Suppressor macrophage (primary cell): ENCODE data around the gene C14orf93.

ENCODE experiments used
- DNase-seq, 4 experiments: peaks; one replicate each; pipeline ENCODE4 v3.0.0-alpha.2; 2020 to 2022

C14orf93 gene

DNA sequence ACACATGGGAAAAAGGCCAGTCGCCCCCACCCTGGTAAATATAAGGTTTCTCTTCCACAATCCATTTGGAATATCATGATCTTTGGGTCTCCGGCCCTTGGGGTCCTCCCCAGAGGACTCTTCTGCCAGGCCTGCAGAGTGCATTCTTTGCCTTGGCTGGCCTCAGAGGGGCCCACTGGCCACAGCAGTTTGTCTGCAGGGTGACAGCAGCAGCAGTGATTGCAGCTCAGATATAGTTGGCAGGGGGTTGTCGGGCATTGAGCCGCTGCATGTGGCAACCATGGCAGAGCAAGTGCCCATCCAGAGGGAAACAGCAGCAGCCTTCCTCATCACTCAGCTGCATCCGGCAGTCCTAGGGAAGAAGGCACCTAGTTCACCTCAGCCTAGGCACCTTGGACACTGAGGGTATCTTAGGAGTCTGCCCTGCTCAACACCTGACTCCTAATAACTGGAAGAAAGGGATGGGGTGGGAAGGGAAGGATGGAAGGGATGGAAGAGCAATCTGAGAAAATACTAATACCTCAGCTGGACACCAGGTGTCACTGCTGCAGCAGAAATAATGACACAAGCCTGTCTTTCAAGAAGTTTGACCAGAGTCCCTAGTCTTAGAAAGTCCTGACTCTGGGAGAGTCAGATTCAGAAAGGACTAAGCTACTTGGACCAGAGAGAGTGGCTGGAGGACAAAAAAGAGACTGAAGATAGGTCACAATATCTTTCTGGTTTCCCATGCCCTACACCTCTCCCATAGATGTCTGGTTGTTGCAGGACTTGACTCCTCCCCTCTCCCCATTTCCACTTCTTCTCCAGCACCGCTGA, 36.5 kb downstream of the C14orf93 start:
- peak; percentile 70 to 76 (median 74) for DNase-seq

DNA sequence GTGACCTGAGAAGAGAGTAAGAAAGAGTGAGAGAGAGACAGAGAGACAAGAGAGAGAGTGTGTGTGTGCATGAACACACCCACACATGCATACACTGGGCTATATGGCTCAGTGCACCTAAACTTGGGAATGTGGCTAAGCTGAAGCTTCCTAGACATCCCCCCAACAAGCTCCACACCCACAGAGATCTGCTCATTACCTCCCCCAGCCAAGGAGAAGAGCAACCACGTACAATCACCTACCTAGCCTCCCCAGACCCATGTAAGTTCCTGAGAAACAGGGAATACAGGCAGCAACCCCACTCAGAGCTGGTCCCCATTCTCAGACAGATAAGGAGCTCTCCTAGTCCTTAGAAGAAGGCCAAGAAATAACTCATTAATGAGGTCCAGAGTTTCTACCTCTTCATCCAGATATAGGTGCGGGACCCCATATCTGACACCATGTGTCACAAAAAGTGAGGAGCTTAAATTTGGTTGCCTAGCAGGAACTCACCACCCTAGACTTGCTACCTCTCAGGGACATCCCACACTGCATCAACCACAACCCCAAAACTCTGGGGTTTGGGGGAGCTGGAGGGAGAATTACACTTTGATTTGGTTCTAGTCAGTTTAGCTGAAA, 37.5 kb downstream of the C14orf93 start:
- DNase-seq = no peak

DNA sequence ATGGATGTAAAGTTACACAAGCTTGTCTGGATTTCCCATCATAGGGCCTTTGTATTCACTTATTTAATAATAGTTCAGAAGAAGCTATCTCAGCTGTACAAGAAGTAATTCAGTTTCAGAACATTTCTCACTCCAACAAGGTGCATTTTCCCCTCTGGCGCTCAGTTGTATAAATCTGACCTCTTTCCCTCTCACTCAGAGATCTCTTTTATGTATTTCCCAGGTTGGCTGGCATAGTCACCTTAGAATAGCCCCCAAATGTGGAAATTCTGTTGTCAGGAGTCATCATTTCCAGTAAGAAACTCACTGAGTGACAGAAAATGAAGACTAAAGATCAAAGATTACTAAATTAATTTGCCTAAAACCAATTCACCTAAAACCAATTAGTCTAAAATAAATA, 38.8 kb downstream of the C14orf93 start:
- no peak for DNase-seq

DNA sequence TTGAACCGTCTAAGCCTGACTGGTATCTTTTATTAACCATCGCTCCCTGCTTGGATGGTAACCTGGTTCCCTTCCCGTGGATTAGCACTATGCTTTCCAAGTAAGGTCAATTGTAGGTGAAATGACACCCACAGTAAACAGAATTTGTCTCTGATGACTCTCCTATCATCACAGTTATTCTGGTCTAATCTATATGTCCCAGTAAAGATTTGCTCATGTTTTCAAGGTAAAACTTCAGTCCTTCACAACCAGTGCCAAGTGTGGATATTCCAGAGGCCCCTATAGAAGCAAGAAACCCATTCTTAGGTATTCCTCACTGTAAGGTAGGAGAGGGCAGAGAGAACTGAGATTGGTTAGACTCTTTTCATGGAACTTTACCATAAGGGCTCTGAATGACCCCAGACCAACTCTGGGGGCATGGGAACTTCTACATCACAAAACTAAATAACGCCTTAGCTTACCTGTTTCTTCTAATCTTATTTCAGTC, 43.1 kb downstream of the C14orf93 start:
- no peak for DNase-seq

DNA sequence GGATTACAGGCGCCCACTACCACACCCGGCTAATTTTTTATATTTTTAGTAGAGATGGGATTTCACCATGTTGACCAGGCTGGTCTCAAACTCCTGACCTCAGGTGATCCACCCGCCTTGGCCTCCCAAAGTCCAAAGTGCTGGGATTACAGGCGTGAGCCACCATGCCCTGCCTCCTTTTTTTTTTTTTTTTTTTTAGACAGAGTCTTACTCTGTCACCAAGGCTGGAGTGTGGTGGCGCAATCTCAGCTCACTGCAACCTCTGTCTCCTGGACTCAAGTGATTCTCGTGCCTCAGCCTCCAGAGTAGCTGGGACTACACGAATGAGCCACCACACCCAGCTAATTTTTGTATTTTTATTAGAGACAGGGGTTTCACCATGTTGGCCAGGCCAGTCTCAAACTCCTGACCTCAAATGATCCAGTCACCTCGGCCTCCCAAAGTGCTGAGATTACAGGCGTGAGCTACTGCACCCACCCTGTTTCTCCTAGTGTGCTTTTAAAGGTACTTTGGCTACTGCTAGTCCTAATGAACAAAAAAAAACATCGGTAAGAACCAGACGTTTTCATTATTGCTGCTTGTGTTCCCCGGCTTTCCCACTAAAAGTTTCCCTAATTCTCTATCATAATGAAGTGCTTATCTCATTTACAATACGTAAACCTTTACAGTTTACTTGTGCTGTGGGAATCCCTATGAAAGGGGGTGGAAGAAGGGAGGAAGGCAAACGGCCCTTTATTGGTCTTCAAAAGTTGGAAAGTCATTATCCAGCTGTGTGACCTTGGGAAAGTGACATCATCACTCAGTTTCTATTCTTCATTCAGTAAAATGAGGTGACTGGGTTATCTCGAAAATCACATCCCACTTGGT, 43.8 kb downstream of the C14orf93 start:
- DNase-seq = peak in 1 of 4 experiments; percentile 17

DNA sequence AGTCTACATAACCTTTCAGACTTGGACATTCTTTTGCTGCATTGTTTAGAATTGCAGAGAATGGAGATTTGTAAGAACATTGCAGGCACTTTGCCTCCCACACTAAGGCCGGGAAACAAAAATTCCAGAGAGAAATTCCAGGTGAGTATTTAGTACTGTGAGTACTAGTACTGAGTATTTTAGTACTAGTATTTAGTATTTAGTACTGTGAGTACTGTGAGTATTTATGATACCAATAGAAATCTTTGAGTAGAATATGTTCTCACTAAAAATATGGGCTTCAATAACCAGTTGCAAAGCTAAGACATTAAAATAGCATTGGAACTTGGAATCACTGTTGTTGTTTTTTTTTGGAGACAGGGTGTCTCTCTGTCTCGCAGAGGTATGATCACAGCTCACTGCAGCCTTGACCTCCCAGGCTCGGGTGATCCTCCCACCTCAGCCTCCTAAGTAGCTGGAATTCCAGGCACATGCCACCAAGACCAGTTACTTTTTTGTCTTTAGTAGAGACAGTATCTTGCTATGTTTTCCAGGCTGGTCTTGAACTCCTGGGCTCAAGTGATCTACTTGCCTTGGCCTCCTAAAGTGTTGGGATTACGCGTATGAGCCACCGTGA, 47.8 kb downstream of the C14orf93 start:
- no peak for DNase-seq

DNA sequence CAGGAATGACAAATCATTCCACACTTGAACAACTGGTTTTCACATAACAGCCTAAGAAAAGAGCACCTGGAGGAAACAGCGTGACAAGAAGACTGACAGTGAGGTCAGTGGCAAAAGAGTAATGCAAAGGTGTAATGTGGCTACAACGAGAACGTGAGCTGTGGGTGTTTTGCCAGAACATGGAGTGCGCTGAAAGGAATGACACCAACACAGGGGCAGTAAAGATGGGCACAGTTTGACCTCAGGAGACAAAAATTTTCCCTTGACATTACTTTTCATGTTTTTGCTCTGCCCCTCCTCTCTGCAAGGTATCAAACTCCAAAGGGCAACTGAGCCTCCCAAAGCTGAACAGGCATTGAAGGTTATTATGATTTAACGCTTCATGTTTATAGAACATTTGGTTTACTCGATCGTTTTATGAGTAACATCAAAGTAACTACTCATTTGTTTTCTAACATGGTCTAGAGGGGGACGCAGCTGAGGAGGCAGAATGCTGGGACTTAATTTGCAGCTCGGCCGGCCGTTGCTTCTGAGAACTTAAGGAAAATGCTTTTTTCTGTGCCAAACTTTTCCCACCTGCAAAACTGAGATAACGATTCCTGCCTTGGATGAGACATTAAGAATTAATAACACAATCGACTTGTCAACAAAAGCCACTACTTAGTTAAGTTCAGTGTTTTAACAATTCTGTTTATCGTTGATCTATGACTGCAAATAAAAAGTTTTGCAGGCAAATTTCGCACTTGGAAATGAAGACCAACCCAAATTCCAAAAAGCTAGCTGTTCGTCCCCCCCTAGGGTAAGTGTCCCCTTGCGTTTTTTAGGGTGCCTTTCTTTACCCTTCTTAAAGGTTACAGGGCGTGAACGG, 54.0 kb downstream of the C14orf93 start:
- peak in 2 of 4 experiments; percentile 13 to 17 for DNase-seq

DNA sequence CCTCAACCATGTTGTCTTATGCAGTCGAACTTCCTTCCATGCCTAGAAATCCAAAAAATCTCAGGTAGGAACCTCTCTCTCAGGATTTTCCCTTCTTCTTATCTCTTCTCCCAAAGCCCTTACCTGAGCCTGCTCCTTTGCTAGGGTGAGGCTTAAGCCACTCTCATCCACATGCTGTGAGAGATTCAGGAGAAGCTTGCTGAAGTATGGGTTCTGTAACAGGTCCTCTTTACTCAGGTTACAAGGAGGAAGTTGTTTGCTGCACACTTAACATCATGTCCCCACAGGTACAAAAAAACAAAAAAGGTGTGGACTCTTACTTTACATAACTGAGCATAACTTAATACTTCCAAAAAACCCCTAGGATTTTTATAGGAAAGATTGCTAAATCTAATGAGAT, 57.5 kb downstream of the C14orf93 start:
- DNase-seq = no peak

DNA sequence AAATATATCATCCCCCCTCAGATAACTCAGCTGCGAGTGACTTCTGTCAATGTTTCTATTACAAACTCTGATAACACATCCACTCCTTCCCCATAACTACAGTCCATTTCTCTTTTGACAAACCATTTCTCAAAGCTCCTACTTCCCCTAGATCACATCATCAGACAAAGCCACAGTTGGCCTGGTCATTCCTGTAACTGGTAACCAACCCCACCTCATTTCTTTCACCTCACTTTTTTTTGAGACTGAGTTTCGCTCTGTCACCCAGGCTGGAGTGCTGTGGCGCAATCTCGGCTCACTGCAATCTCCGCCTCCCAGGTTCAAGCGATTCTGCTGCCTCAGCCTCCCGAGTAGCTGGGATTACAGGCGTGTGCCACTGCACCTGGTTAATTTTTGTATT, 58.1 kb downstream of the C14orf93 start:
- DNase-seq = peak; percentile 13 to 56 (median 38)

DNA sequence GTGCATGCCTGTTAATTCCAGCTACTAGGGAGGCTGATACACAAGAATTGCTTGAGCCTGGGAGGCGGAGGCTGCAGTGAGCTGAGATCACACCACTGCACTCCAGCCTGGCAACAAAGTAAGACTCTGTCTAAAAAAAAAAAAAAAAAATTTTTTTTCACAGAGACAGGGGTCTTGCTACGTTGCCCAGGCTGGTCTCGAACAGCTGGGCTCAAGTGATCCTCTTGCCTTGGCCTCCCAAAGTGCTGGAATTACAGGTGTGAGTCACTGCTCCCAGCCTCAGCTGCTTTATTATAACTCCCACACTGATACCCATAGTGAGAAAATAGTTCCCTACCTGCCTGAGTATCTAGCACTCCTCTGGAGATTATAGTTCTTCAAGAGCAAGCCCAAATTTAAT, 64.3 kb downstream of the C14orf93 start:
- DNase-seq = no peak

DNA sequence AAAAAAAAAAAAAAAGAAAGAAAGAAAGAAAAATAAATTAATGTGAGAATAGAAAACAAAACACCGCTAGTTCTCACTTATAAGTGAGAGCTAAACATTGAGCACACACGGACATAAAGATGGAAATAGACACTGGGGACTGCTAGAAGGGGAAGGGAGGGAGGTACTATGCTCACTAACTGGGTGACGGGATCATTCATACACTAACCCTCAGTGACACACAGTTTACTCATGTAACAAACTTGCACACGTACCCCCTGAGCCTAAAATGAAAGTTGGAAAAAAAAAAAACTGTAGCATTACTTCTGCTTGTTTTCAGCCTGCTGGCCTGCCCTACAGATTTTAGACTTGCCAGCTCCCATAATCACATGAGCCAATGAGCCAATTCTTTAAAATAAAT, 70.3 kb downstream of the C14orf93 start:
- no peak for DNase-seq
